Measurements from ENCODE around the gene PGD. TPM values are rescaled to one million over a fixed set of nuclear protein-coding genes. Genes with fewer than 3 reads are reported as not detected.

PGD gene
- total RNA-seq, 4 donors from 2014 or later: 396 to 1,138 (median 704) TPM

- WGBS, 2 donors: 86 to 90% methylated on average over 5 of the region's 5 CpGs
- H3K4me1 ChIP-seq: no peaks in the 10 kb centered on the region
- H3K36me3 ChIP-seq: peaks cover 0 to 15% (median 0%) of the 10 kb centered on the region in 3 donors
- no peak overlapping the region for H3K4me3 ChIP-seq
- no peaks in the 10 kb centered on the region for H3K27me3 ChIP-seq
- no peaks in the 10 kb centered on the region for H3K9me3 ChIP-seq
- DNase-seq: no peak
- intact Hi-C loops (cut with DNase I): no loop called here
- no peak overlapping the region for H3K27ac ChIP-seq
- TF ChIP-seq CTCF (IDR thresholded peaks at IDR 0.05) (no peak), POLR2A (IDR thresholded peaks at IDR 0.05) (no peak)
Observed at GRCh38 chr1:10440794-10441193, 41.9 kb downstream of the PGD start.

GRCh38 chr1:10444248-10444647 lies 45.4 kb downstream of the PGD start:
- peaks cover 0 to 15% (median 0%) of the 10 kb centered on the region in 3 donors for H3K36me3 ChIP-seq
- H3K27ac ChIP-seq: no peak overlapping the region
- H3K4me3 ChIP-seq: no peak overlapping the region
- no peaks in the 10 kb centered on the region for H3K9me3 ChIP-seq
- no peak for DNase-seq
- intact Hi-C loops (cut with DNase I): no loop called here
- no peaks in the 10 kb centered on the region for H3K4me1 ChIP-seq
- WGBS, 2 donors: 74 to 88% methylated on average over 5 to 6 of the region's 6 CpGs
- H3K27me3 ChIP-seq: no peaks in the 10 kb centered on the region
- TF ChIP-seq POLR2A (IDR thresholded peaks at IDR 0.05) (no peak), CTCF (IDR thresholded peaks at IDR 0.05) (no peak)

- Histone ChIP-seq H3K4me3 (no peak overlapping the region), H3K4me1 (no peaks in the 10 kb centered on the region), H3K27ac (no peak overlapping the region), H3K27me3 (no peaks in the 10 kb centered on the region), H3K9me3 (no peaks in the 10 kb centered on the region), H3K36me3 (peaks cover 0 to 10% (median 0%) of the 10 kb centered on the region in 3 donors)
- intact Hi-C loops (cut with DNase I): no loop called here
- WGBS, 2 donors: 64 to 81% methylated on average over 7 of the region's 7 CpGs
- TF ChIP-seq POLR2A (IDR thresholded peaks at IDR 0.05) (no peak), CTCF (IDR thresholded peaks at IDR 0.05) (no peak)
- no peak for DNase-seq
Observed at GRCh38 chr1:10444795-10445397, 46.0 kb downstream of the PGD start.

- TF ChIP-seq CTCF (IDR thresholded peaks at IDR 0.05): no peak
- TF ChIP-seq POLR2A (IDR thresholded peaks at IDR 0.05): no peak
- intact Hi-C loops (cut with DNase I): no loop called here
Observed at GRCh38 chr1:10446790-10447422, 48.0 kb downstream of the PGD start.

GRCh38 chr1:10449751-10450150 lies 50.9 kb downstream of the PGD start, which contains the start of gene CORT:
TSS of gene CORT (plus strand) at chr1:10450031. CDS start at chr1:10450224, 193 bp downstream.
- DNase-seq: no peak
- TF ChIP-seq POLR2A (IDR thresholded peaks at IDR 0.05) (no peak), CTCF (IDR thresholded peaks at IDR 0.05) (no peak)
- no peaks in the 10 kb centered on the region for H3K9me3 ChIP-seq
- no peak within 1 kb of the TSS for H3K27ac ChIP-seq
- peaks cover 0 to 15% (median 8%) of the 10 kb centered on the region in 3 donors for H3K4me1 ChIP-seq
- no peaks in the 10 kb centered on the region for H3K36me3 ChIP-seq
- intact Hi-C loops (cut with DNase I): no loop called here
- 85 to 93% methylated on average over 7 to 9 of the region's 10 CpGs for WGBS, 2 donors
- H3K27me3 ChIP-seq: no peaks in the 10 kb centered on the region
- H3K4me3 ChIP-seq: no peak within 1 kb of the TSS

More at GRCh38 chr1:10446790-10447422, 48.0 kb downstream of the PGD start:
- no peak overlapping the region for H3K27ac ChIP-seq
- H3K9me3 ChIP-seq: no peaks in the 10 kb centered on the region
- 92 to 96% methylated on average over 7 of the region's 7 CpGs for WGBS, 2 donors
- no peak overlapping the region for H3K4me3 ChIP-seq
- H3K4me1 ChIP-seq: peaks cover 0 to 13% (median 8%) of the 10 kb centered on the region in 3 donors
- no peak for DNase-seq
- H3K27me3 ChIP-seq: no peaks in the 10 kb centered on the region
- H3K36me3 ChIP-seq: no peaks in the 10 kb centered on the region
